ENCODE measurements around the gene ASAP3.

ASAP3 gene

DNA sequence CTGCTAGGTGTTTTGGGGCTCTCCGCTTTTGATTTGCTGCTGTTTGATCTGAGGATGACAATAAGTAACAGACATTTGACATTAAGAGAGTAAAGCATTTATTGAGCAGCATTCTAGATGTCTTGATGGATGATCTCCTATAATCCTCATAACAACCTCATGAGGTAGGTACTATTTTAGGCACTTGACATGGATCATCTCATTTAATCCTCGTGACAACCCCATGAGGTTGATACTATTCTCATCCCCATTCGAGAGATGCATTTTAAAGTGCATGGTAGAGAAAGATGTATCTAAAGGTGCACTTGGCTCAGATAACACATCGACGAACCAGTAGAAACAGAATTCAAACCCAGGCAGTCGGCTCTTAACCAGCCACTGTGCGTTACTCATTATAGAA is 86.1 kb downstream of the ASAP3 start:
- Histone ChIP-seq H3K9ac (no peak overlapping the region), H3K9me3 (replicated peaks in 1 of 11) (no peaks in the 10 kb centered on the region; a peak in 1 of 22 replicates), H3K27ac (no peak overlapping the region), H3K27me3 (no peaks in the 10 kb centered on the region), H3K36me3 (no peaks in the 10 kb centered on the region), H3K4me2 (no peak overlapping the region), H3K4me1 (peaks cover 16 to 40% (median 36%) of the 10 kb centered on the region in 10 experiments), H3K4me3 (no peak overlapping the region), H4K20me1 (no peaks in the 10 kb centered on the region)
- TF ChIP-seq Cebpa-rat (IDR thresholded peaks at IDR 0.05) = no peak

DNA sequence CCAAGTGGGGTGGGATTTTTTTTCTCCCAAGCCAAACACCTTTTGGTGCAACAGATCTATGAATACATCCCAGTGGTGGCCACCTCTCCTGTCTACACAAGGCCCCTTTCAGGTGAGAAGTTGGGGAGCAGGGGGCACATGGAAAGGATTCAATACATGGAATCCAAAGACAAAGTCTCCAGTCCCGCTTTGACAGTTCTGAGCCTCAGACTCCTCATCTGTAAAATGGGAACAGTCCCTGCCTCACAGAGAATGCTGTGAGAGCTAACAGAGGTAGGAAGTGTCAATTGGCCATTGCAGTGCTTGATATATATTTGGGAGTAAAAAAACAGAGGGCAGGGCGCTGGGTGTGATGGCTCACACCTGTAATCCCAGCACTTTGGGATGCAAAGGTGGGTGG is 87.6 kb downstream of the ASAP3 start:
- no peaks in the 10 kb centered on the region; a peak in 1 of 22 replicates for H3K9me3 ChIP-seq (replicated peaks in 1 of 11)
- H3K4me1 ChIP-seq = peaks cover 5 to 27% (median 22%) of the 10 kb centered on the region in 10 experiments; a peak in 17 of 20 replicates
- H3K27me3 ChIP-seq = no peaks in the 10 kb centered on the region
- H3K36me3 ChIP-seq = no peaks in the 10 kb centered on the region
- H4K20me1 ChIP-seq = no peaks in the 10 kb centered on the region
- H3K4me2 ChIP-seq = no peak overlapping the region
- H3K4me3 ChIP-seq = no peak overlapping the region
- no peak overlapping the region for H3K9ac ChIP-seq
- no peak for TF ChIP-seq Cebpa-rat (IDR thresholded peaks at IDR 0.05)
- H3K27ac ChIP-seq = no peak overlapping the region

DNA sequence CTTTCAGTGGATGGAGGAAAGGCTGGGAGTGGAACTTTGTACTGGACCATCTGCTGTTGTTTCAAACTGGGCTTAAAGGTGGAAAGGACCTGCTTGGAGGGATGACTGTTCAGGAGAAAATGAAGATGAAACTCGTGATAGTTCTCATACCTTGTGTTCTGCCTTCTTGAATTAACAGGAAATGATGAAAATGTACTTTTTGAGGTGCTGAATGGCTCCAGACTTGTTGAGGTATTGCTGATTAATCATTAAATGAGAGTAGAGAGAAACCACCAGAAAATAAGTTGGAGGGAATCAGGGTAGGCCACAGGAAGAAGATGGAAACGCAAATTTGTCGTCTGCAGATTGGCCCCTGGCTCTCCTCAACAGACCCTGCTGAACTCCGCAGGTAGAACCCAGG is 88.1 kb downstream of the ASAP3 start:
- Histone ChIP-seq H3K27me3 (no peaks in the 10 kb centered on the region), H3K9ac (no peak overlapping the region), H3K4me3 (no peak overlapping the region), H3K27ac (no peak overlapping the region), H3K9me3 (replicated peaks in 1 of 11) (no peaks in the 10 kb centered on the region; a peak in 1 of 22 replicates), H3K36me3 (no peaks in the 10 kb centered on the region), H4K20me1 (no peaks in the 10 kb centered on the region), H3K4me2 (no peak overlapping the region), H3K4me1 (peaks cover 5 to 24% (median 20%) of the 10 kb centered on the region in 10 experiments; a peak in 16 of 20 replicates)
- no peak for TF ChIP-seq Cebpa-rat (IDR thresholded peaks at IDR 0.05)

DNA sequence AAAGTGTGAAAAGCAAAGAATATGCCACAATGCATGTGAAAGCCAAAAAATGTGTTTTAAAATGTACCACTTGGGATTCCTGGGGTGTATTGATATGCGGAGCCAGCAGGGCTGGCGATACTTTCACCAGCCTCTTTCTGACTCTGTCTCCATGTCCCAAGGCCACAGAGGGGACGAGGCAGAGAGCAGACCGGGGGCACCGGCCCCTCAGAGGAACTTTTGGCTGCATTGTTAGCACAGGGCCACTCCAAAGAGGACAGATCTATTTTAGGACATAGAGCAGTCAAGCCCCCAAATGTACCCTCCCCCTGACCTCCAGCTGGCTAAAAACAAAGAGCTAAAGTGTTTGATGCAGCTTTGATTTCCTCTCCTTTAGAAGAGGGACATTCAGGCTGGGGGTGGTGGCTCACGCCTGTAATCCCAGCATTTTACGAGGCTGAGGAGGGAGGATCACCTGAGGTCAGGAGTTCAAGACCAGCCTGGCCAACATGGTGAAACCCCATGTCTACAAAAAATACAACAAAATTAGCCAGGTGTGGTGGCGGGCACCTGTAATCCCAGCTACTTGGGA is 88.7 kb downstream of the ASAP3 start:
- Histone ChIP-seq H3K9ac (no peak overlapping the region), H3K27ac (no peak overlapping the region), H4K20me1 (no peaks in the 10 kb centered on the region), H3K9me3 (replicated peaks in 1 of 11) (no peaks in the 10 kb centered on the region; a peak in 1 of 22 replicates), H3K4me2 (peak overlapping the region in 3 of 11 experiments; percentile 28 to 69 (median 41); a peak in 1 of 22 replicates), H3K4me1 (peaks cover 5 to 24% (median 17%) of the 10 kb centered on the region in 10 experiments; a peak in 16 of 20 replicates), H3K4me3 (no peak overlapping the region), H3K36me3 (no peaks in the 10 kb centered on the region), H3K27me3 (no peaks in the 10 kb centered on the region)
- no peak for TF ChIP-seq Cebpa-rat (IDR thresholded peaks at IDR 0.05)

DNA sequence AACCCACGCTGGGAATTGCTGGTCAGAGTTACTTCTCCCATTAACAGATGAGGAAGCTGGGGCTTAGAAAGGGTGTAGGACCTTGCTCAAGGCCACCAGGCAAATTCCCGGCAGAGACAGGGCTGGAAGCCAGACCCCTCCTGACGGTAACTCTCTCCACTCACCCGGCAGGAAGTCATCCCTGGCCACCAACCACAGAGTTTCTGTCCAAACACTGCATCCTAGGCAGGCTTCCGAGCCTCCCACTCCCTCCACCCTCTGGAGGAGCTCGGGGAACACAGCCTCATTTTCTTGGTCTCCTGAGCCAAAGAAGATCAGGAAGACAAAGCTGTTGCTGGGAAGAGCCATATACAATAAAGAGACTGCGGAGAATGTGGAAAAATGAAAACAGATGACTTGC is 89.3 kb downstream of the ASAP3 start:
- no peak overlapping the region for H3K4me3 ChIP-seq
- no peak overlapping the region for H3K27ac ChIP-seq
- no peaks in the 10 kb centered on the region for H4K20me1 ChIP-seq
- no peak for TF ChIP-seq Cebpa-rat (IDR thresholded peaks at IDR 0.05)
- H3K4me1 ChIP-seq = peaks cover 5 to 24% (median 17%) of the 10 kb centered on the region in 10 experiments; a peak in 16 of 20 replicates
- no peaks in the 10 kb centered on the region for H3K36me3 ChIP-seq
- no peaks in the 10 kb centered on the region; a peak in 1 of 22 replicates for H3K9me3 ChIP-seq (replicated peaks in 1 of 11)
- peak overlapping the region in 8 of 11 experiments; percentile 15 to 69 (median 54); a peak in 14 of 22 replicates for H3K4me2 ChIP-seq
- H3K9ac ChIP-seq = no peak overlapping the region
- no peaks in the 10 kb centered on the region for H3K27me3 ChIP-seq

DNA sequence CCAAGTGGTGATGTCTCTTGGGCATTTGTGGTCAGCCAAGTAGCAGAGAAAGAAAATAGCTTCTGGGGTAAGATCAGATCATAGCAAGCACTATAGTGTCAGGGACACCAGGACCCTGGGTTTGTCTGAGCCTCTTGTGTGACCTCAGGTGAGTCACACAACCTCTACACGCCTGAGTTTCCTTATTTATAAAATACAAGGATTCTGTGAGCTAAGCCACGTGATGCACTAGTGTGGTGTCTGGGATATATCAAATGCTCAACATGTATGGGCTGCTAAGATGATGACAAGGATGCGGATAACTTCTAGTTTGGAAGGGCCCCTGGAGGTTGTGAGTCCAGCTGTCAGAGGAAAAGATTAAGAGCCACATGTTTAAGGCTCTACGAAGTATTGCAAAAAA is 89.8 kb downstream of the ASAP3 start:
- Histone ChIP-seq H3K36me3 (no peaks in the 10 kb centered on the region), H4K20me1 (no peaks in the 10 kb centered on the region), H3K4me3 (no peak overlapping the region), H3K4me2 (peak overlapping the region in 10 of 11 experiments; percentile 15 to 69 (median 52); a peak in 17 of 22 replicates), H3K4me1 (peaks cover 5 to 24% (median 17%) of the 10 kb centered on the region in 10 experiments; a peak in 16 of 20 replicates), H3K27me3 (no peaks in the 10 kb centered on the region), H3K9me3 (replicated peaks in 1 of 11) (no peaks in the 10 kb centered on the region; a peak in 1 of 22 replicates), H3K9ac (peak overlapping the region in 2 of 11 experiments; percentile 5 to 38; a peak in 2 of 22 replicates), H3K27ac (no peak overlapping the region)
- no peak for TF ChIP-seq Cebpa-rat (IDR thresholded peaks at IDR 0.05)

DNA sequence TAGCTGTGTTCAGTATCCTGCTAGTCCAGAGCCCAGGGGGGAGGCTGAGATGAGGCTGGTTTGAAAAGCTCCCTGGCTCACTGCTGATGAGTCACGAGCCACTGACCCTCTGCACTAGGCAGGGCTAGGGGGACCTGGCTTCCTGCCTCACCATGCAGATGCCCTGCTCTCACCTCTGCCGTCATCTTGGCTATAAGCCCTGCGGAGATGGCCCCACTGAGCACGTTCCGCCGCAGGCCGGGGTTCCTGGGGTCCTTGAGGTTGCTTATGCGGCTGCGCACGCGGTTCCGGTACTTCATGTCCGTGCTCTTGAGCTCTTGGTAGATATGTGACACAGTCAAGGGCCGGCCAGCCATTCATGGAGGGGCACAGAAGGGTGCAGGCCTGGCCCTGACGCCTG is 90.3 kb downstream of the ASAP3 start:
- Histone ChIP-seq H4K20me1 (no peaks in the 10 kb centered on the region), H3K9me3 (replicated peaks in 1 of 11) (no peaks in the 10 kb centered on the region; a peak in 1 of 22 replicates), H3K27ac (no peak overlapping the region), H3K4me3 (no peak overlapping the region), H3K36me3 (no peaks in the 10 kb centered on the region), H3K4me2 (peak overlapping the region in 10 of 11 experiments; percentile 15 to 69 (median 52); a peak in 18 of 22 replicates), H3K4me1 (peaks cover 5 to 24% (median 17%) of the 10 kb centered on the region in 10 experiments; a peak in 16 of 20 replicates), H3K27me3 (no peaks in the 10 kb centered on the region), H3K9ac (peak overlapping the region in 2 of 11 experiments; percentile 5 to 38; a peak in 2 of 22 replicates)
- TF ChIP-seq Cebpa-rat (IDR thresholded peaks at IDR 0.05) = no peak

DNA sequence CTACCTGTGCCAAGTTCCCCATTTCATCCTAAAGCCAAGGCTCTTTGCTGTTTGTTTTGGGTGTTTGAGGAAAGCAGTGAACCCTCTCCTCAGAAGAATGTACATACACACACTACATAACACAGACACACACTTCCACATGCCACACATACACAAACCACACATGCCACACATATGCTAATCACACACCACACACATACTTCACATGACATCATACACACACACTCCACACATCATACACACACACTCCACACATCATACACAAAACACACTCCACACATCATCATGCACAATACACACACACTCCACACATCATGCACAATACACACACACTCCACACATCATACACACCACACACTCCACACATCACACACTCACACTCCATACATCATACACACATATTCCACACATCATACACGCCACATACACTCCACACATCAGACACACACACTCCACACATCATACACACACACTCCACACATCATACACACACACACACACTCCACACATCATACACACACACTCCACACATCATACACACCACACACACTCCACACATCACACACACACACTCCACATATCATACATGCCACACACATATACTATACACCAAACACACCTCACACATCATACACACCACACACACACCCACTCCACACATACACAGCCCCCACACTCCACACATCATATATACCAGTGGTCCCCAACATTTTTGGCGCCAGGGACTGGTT is 91.7 kb downstream of the ASAP3 start:
- no peak for TF ChIP-seq Cebpa-rat (IDR thresholded peaks at IDR 0.05)
- Histone ChIP-seq H3K4me3 (no peak overlapping the region), H3K36me3 (no peaks in the 10 kb centered on the region), H3K9ac (no peak overlapping the region), H3K27me3 (no peaks in the 10 kb centered on the region), H3K4me1 (peaks cover 5 to 24% (median 17%) of the 10 kb centered on the region in 10 experiments; a peak in 16 of 20 replicates), H3K27ac (no peak overlapping the region), H3K4me2 (no peak overlapping the region), H3K9me3 (replicated peaks in 1 of 11) (no peaks in the 10 kb centered on the region; a peak in 1 of 22 replicates), H4K20me1 (no peaks in the 10 kb centered on the region)

DNA sequence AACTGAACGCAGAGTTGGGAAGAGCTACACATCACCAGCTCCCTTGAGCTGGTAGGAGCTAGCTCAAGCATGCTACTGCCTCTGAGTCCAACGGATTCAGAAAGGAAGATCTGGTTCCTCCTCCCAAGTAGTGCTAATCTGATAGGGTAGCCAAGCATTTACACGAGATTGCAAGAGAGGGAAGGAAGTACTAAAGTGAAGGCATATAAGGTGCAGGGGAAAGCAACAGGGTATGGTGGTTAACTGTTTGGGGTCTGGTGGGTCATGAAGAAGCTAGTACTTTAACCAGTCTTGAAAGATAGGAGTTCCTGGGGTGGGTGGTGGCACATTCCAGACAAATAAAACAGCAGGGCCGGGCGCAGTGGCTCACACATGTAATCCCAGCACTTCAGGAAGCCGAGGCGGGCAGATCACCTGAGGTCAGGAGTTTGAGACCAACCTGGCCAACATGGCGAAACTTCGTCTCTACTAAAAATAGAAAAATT is 94.1 kb downstream of the ASAP3 start:
- Histone ChIP-seq H3K4me3 (no peak overlapping the region), H3K4me2 (no peak overlapping the region), H4K20me1 (no peaks in the 10 kb centered on the region), H3K27ac (no peak overlapping the region), H3K4me1 (peaks cover 8 to 17% (median 15%) of the 10 kb centered on the region in 10 experiments; a peak in 18 of 20 replicates), H3K36me3 (no peaks in the 10 kb centered on the region), H3K27me3 (no peaks in the 10 kb centered on the region), H3K9ac (no peak overlapping the region), H3K9me3 (replicated peaks in 1 of 11) (no peaks in the 10 kb centered on the region; a peak in 1 of 22 replicates)
- no peak for TF ChIP-seq Cebpa-rat (IDR thresholded peaks at IDR 0.05)

Data from BLaER1 treated with 17β-estradiol and CSF1 and Interleukin-3, amounts not matched to agents 10 nM and 100 nM (cell line).